RWPE1 (cell line): ENCODE results near the gene MAP4.

Experiments
- CTCF ChIA-PET: fragments of 350-600 bp; sonication (Branson Sonifier 250); formaldehyde crosslinking; extraction: SDS; loops from one replicate; lab custom pipeline; 2021; lab: Yijun Ruan, JAX
- POLR2A ChIA-PET: fragments of 400-600 bp; formaldehyde crosslinking; extraction: SDS; loops from one replicate; lab custom pipeline; 2020; ENCODE audit warnings: antibody characterized with exemption; ENCODE audit not compliant: low non-redundant PET; lab: Yijun Ruan, JAX
- DNase-seq: peaks from one replicate; pipeline ENCODE4 v3.0.0; 2012; ENCODE audit warnings: low spot score
- H3K27ac ChIP-seq: fragments of 450-650 bp; 2 replicates; pipeline ENCODE4 v1.5.1; 2017
- TF ChIP-seq, protein P1 (sequence below): fragments of 450-650 bp; conservative IDR thresholded peaks from 2 replicates; pipeline ENCODE4 v1.5.1; 2017; ENCODE audit warnings: low read depth, mild to moderate bottlenecking

MAP4 gene

DNA sequence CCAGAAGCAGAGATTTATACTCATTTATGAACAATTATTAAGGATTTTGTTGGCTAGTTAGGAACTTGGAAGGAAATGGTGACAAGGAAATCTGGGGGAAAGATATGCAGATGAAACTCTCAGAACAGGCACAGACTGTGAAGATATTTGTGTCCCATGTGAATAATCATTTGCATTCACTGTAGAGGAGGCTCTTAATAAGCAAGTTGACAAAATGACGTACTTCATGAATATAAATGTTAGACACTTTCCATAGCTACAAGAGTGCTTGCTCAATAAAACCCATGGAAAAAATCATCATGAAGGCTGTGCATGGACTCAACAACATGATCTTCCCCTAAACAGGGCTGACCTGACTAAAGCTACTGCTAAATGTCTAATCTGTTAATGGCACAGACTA, 59.7 kb downstream of the MAP4 start:
- POLR2A ChIA-PET: no interaction called here
- H3K27ac ChIP-seq: no peak overlapping the region
- no peak for DNase-seq
- TF ChIP-seq, protein P1, sequence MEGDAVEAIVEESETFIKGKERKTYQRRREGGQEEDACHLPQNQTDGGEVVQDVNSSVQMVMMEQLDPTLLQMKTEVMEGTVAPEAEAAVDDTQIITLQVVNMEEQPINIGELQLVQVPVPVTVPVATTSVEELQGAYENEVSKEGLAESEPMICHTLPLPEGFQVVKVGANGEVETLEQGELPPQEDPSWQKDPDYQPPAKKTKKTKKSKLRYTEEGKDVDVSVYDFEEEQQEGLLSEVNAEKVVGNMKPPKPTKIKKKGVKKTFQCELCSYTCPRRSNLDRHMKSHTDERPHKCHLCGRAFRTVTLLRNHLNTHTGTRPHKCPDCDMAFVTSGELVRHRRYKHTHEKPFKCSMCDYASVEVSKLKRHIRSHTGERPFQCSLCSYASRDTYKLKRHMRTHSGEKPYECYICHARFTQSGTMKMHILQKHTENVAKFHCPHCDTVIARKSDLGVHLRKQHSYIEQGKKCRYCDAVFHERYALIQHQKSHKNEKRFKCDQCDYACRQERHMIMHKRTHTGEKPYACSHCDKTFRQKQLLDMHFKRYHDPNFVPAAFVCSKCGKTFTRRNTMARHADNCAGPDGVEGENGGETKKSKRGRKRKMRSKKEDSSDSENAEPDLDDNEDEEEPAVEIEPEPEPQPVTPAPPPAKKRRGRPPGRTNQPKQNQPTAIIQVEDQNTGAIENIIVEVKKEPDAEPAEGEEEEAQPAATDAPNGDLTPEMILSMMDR: no peak
- CTCF ChIA-PET: interaction anchor here (0.5 kb wide), 1 partner anchor 15 kb away, joined by 3 read pairs; no protein-coding TSS in a partner anchor

DNA sequence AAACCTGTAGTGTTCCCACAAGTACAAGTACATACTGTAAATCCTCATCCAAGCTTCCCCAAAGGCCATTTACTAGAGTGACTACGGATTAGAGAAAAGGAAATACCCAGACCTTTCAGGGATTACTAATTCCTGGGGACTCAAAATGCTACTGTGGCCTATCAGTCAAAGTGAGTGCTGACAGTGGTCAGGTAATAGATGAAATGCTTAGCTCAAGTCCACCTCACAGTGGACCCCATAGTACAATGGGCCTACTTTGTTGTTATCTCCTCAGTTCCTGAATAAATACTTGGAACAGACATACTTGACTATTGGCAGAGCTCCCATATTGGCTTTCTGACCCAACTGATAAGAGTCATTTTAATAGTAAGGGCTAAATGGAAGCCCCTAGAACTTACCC, 61.6 kb downstream of the MAP4 start:
- ChIA-PET POLR2A (interaction anchor here (0.6 kb wide), 1 partner anchor 7 kb away, joined by 6 read pairs; no protein-coding TSS in a partner anchor), CTCF (interaction anchor here (0.5 to 0.6 kb wide), 2 partner anchors 31 to 604 kb away, joined by 3 read pairs; no protein-coding TSS in a partner anchor)
- DNase-seq: no peak
- TF ChIP-seq, protein P1: no peak
- no peak overlapping the region for H3K27ac ChIP-seq

GRCh38 chr3:47950453-47951169, 65.6 kb downstream of the MAP4 start:
- TF ChIP-seq, protein P1: no peak
- H3K27ac ChIP-seq: no peak overlapping the region
- DNase-seq: no peak
- ChIA-PET CTCF (no interaction called here), POLR2A (no interaction called here)

DNA sequence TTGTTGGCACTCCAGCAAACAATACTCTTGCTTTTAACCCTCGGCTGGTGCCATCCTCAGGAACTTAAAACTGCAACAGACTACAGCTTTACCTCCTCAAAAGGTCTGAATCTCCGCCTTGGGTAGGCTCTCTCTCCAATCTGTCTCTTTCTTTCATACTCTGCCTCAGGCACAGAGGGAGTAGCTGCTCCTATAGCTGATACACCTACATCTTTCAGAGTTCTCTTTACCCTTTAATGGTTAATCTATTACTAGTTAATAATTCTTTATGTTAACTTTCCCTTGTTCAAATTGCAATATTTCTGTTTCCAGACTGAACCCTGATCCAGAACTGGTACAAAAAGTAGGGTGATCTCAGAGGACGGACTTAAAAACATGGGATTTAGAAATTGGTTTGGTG, 66.2 kb downstream of the MAP4 start:
- TF ChIP-seq, protein P1: no peak
- DNase-seq: no peak
- no peak overlapping the region for H3K27ac ChIP-seq
- ChIA-PET CTCF (no interaction called here), POLR2A (no interaction called here)

GRCh38 chr3:47940232-47940631, 76.0 kb downstream of the MAP4 start:
- CTCF ChIA-PET: no interaction called here

GRCh38 chr3:47932421-47932820, 83.8 kb downstream of the MAP4 start:
- DNase-seq: no peak
- POLR2A ChIA-PET: no interaction called here
- CTCF ChIA-PET: no interaction called here

More at GRCh38 chr3:47940232-47940631, 76.0 kb downstream of the MAP4 start:
- TF ChIP-seq, protein P1: no peak
- DNase-seq: no peak
- H3K27ac ChIP-seq: no peak overlapping the region
- POLR2A ChIA-PET: no interaction called here

More at GRCh38 chr3:47932421-47932820, 83.8 kb downstream of the MAP4 start:
- H3K27ac ChIP-seq: no peak overlapping the region
- TF ChIP-seq, protein P1: no peak
